Vagina (tissue), 2 donors: ENCODE measurements around the gene OR2T2.
"Not testable (repeated sequence)": the region's sequence is repeated elsewhere in the genome, so short reads cannot be mapped to it uniquely, and the experiment has no call there.

ENCODE experiments used
- POLR2A ChIP-seq, 2 donors: fragments of 450-650 bp; IDR thresholded peaks; one replicate each; pipeline ENCODE4 v1.6.1; 2017; ENCODE audit warnings: antibody characterized with exemption in 2 of 2, mild to moderate bottlenecking in 2 of 2, moderate library complexity in 2 of 2
- POLR2AphosphoS5 ChIP-seq, 2 donors: sonication (generic); formaldehyde crosslinking; IDR thresholded peaks; one replicate each; pipeline ENCODE4 v1.9.0; 2017; ENCODE audit warnings: antibody characterized with exemption in 2 of 2, mild to moderate bottlenecking in 2 of 2, low read depth in 1 of 2; ENCODE audit not compliant: insufficient read depth in 1 of 2
- TF ChIP-seq, protein P1 (sequence below), 3 experiments: fragments of 450-650 bp in 2 of 3; fragments of 200-600 bp in 1 of 3; sonication (generic) in 1 of 3; IDR thresholded peaks; one replicate each; pipeline ENCODE4 v1.5.1; 2017 to 2019; ENCODE audit warnings: antibody characterized with exemption in 3 of 3, mild to moderate bottlenecking in 2 of 3, moderate library complexity in 2 of 3

DNA sequence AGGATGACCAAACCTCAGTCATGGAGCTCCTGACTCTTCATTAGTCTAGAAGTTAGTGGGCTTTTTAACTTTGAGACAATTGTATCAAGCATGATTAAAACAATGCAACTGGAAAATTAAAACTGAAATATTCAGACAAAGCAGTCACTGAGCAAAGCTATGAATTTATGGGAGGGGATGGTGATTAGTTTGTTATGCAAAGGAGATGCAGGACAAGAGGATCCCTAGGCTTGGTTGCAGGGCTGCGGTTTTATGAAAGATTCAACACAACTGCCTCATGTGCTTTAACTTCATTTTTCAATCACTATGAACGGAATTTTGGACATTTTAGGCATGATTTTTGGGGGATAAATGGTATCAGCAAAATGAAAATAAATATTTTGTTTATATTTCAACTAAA, 26.7 kb downstream of the OR2T2 start:
- TF ChIP-seq POLR2A (IDR thresholded peaks at IDR 0.05); POLR2AphosphoS5 (IDR thresholded peaks at IDR 0.05; ENCODE audit: insufficient read depth in 1 of 2, low read depth in 1 of 2): not testable (repeated sequence)
- TF ChIP-seq, protein P1, sequence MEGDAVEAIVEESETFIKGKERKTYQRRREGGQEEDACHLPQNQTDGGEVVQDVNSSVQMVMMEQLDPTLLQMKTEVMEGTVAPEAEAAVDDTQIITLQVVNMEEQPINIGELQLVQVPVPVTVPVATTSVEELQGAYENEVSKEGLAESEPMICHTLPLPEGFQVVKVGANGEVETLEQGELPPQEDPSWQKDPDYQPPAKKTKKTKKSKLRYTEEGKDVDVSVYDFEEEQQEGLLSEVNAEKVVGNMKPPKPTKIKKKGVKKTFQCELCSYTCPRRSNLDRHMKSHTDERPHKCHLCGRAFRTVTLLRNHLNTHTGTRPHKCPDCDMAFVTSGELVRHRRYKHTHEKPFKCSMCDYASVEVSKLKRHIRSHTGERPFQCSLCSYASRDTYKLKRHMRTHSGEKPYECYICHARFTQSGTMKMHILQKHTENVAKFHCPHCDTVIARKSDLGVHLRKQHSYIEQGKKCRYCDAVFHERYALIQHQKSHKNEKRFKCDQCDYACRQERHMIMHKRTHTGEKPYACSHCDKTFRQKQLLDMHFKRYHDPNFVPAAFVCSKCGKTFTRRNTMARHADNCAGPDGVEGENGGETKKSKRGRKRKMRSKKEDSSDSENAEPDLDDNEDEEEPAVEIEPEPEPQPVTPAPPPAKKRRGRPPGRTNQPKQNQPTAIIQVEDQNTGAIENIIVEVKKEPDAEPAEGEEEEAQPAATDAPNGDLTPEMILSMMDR (IDR thresholded peaks at IDR 0.05): not testable (repeated sequence)
